HG03354 (cell line): ENCODE data around the gene ETFA.
A peak's percentile ranks its signal among the peaks of the same experiment; 100 is the strongest.
"Not testable (repeated sequence)": the region's sequence is repeated elsewhere in the genome, so short reads cannot be mapped to it uniquely, and the experiment has no call there.

Experiments
- ATAC-seq: cut with Tn5 transposase; IDR thresholded peaks from one replicate; pipeline ENCODE4 v1.9.1; 2021; ENCODE audit warnings: mild to moderate bottlenecking; ENCODE audit not compliant: unreplicated experiment, poor library complexity, severe bottlenecking

Gene ETFA

GRCh38 chr15:76286271-76286879 is 24.9 kb downstream of the ETFA start:
- ATAC-seq: peak; percentile 71

GRCh38 chr15:76285241-76285825 is 25.9 kb downstream of the ETFA start:
- ATAC-seq: no peak

- no peak for ATAC-seq
Observed at GRCh38 chr15:76282465-76282864, 28.8 kb downstream of the ETFA start.

GRCh38 chr15:76278651-76279050 is 32.6 kb downstream of the ETFA start:
- no peak for ATAC-seq

GRCh38 chr15:76274821-76275220 is 36.4 kb downstream of the ETFA start:
- ATAC-seq: no peak

GRCh38 chr15:76274226-76274625 is 37.0 kb downstream of the ETFA start:
- no peak for ATAC-seq

GRCh38 chr15:76270876-76271275 is 40.4 kb downstream of the ETFA start:
- no peak for ATAC-seq

- no peak for ATAC-seq
Observed at GRCh38 chr15:76267077-76267476, 44.2 kb downstream of the ETFA start.

GRCh38 chr15:76265769-76266168 is 45.5 kb downstream of the ETFA start:
- not testable (repeated sequence) for ATAC-seq

- ATAC-seq: no peak
Observed at GRCh38 chr15:76260246-76260938, 50.9 kb downstream of the ETFA start.

GRCh38 chr15:76259392-76259791 is 51.9 kb downstream of the ETFA start:
- ATAC-seq: no peak

- ATAC-seq: no peak
Observed at GRCh38 chr15:76258460-76258859, 52.8 kb downstream of the ETFA start.

GRCh38 chr15:76253691-76254473 is 57.4 kb downstream of the ETFA start:
- no peak for ATAC-seq

- no peak for ATAC-seq
Observed at GRCh38 chr15:76252249-76252648, 59.0 kb downstream of the ETFA start.

GRCh38 chr15:76251717-76252116 is 59.6 kb downstream of the ETFA start:
- no peak for ATAC-seq

GRCh38 chr15:76245072-76245610 is 66.1 kb downstream of the ETFA start:
- no peak for ATAC-seq

- no peak for ATAC-seq
Observed at GRCh38 chr15:76239786-76240185, 71.5 kb downstream of the ETFA start.

- ATAC-seq: no peak
Observed at GRCh38 chr15:76236350-76236749, 74.9 kb downstream of the ETFA start.

GRCh38 chr15:76235186-76235826 is 76.0 kb downstream of the ETFA start:
- no peak for ATAC-seq
